Measurements from ENCODE around the gene LRRFIP1. TPM values are rescaled to one million over a fixed set of nuclear protein-coding genes. Genes with fewer than 3 reads are reported as not detected.

The LRRFIP1 gene
- total and polyA plus RNA-seq, 8 donors, result 104 to 160 (median 122) TPM

- TF ChIP-seq CTCF (IDR thresholded peaks at IDR 0.05), result no peak
- intact Hi-C loops (cut with DNase I), result no loop called here
- Histone ChIP-seq H3K4me3 (no peak overlapping the region), H3K27me3 (no peaks in the 10 kb centered on the region), H3K36me3 (no peaks in the 10 kb centered on the region), H3K4me1 (no peaks in the 10 kb centered on the region), H3K27ac (no peak overlapping the region), H3K9me3 (no peaks in the 10 kb centered on the region)
- ATAC-seq (no peak), DNase-seq (no peak)
These were observed 196.7 kb downstream of the LRRFIP1 start for GRCh38 chr2:237824085-237824484.

GRCh38 chr2:237827421-237827987 is 200.1 kb downstream of the LRRFIP1 start:
- H3K9me3 ChIP-seq, result no peaks in the 10 kb centered on the region
- TF ChIP-seq CTCF (IDR thresholded peaks at IDR 0.05), result no peak

More at GRCh38 chr2:237827421-237827987, 200.1 kb downstream of the LRRFIP1 start:
- intact Hi-C loops (cut with DNase I), result no loop called here
- H3K4me3 ChIP-seq, result no peak overlapping the region
- ATAC-seq, result no peak
- DNase-seq, result no peak
- H3K36me3 ChIP-seq, result no peaks in the 10 kb centered on the region
- H3K27ac ChIP-seq, result no peak overlapping the region
- H3K4me1 ChIP-seq, result no peaks in the 10 kb centered on the region
- no peaks in the 10 kb centered on the region for H3K27me3 ChIP-seq

Other genes starting within 250 kb of the LRRFIP1 start
- 100 to 1,000 TPM; 598 to 868 TPM for gene COL6A3, start 213.4 kb upstream of the LRRFIP1 start, total RNA-seq
- 100 to 1,000 TPM; 662 to 840 (median 760) TPM for gene COL6A3, start 213.4 kb upstream of the LRRFIP1 start, polyA plus RNA-seq (ENCODE audit: insufficient read length in 6 of 6)
- 100 to 1,000 TPM; 244 to 296 TPM for gene MLPH, start 140.3 kb upstream of the LRRFIP1 start, total RNA-seq
- gene MLPH, start 140.3 kb upstream of the LRRFIP1 start, polyA plus RNA-seq (ENCODE audit: insufficient read length in 6 of 6), result 1 to 10 TPM; 1.9 to 6.8 (median 2.7) TPM
- gene PRLH, start 61.0 kb upstream of the LRRFIP1 start, total RNA-seq, result not detected
- gene PRLH, start 61.0 kb upstream of the LRRFIP1 start, polyA plus RNA-seq (ENCODE audit: insufficient read length in 6 of 6), result not detected
- 10 to 100 TPM; 35.5 to 37.9 TPM for gene RAB17, start 36.9 kb upstream of the LRRFIP1 start, total RNA-seq
- 10 to 100 TPM; 12.1 to 20.7 (median 17.5) TPM for gene RAB17, start 36.9 kb upstream of the LRRFIP1 start, polyA plus RNA-seq (ENCODE audit: insufficient read length in 6 of 6)
- gene RBM44, start 171.2 kb downstream of the LRRFIP1 start, total RNA-seq, result 1 to 10 TPM in 1 of 2 donors, under 1 TPM in 1; 0.41 to 1.0 TPM
- 1 to 10 TPM in 4 of 6 donors, under 1 TPM in 2; 0.69 to 1.6 (median 1.2) TPM for gene RBM44, start 171.2 kb downstream of the LRRFIP1 start, polyA plus RNA-seq (ENCODE audit: insufficient read length in 6 of 6)
- gene RAMP1, start 232.0 kb downstream of the LRRFIP1 start, total RNA-seq, result 1 to 10 TPM; 7.0 to 8.6 TPM
- 10 to 100 TPM in 3 of 6 donors, 1 to 10 TPM in 3; 6.8 to 12.6 (median 9.6) TPM for gene RAMP1, start 232.0 kb downstream of the LRRFIP1 start, polyA plus RNA-seq (ENCODE audit: insufficient read length in 6 of 6)